Sigmoid colon (tissue), 7 donors: ENCODE measurements around the gene TMPRSS6. TPM values are rescaled to one million over a fixed set of nuclear protein-coding genes. Genes with fewer than 3 reads are reported as not detected.

ENCODE experiments used
- DNase-seq: peaks from one replicate; pipeline ENCODE4 v3.0.0-alpha.2; 2019
- H3K27ac ChIP-seq, 4 donors: fragments of 200-600 bp; sonication (generic); one replicate each; pipeline ENCODE4 v1.5.1; 2016 to 2019; ENCODE audit warnings: mild to moderate bottlenecking in 1 of 4
- H3K27me3 ChIP-seq, 3 donors: fragments of 200-600 bp; sonication (generic); one replicate each; pipeline ENCODE4 v1.5.1; 2019; ENCODE audit warnings: mild to moderate bottlenecking in 1 of 3
- H3K36me3 ChIP-seq, 4 donors: fragments of 200-600 bp; sonication (generic); one replicate each; pipeline ENCODE4 v1.5.1; 2016 to 2019
- H3K4me1 ChIP-seq, 4 donors: fragments of 200-600 bp; sonication (generic); one replicate each; pipeline ENCODE4 v1.5.1; 2017 to 2019
- H3K4me3 ChIP-seq, 4 donors: fragments of 200-600 bp; sonication (generic); one replicate each; pipeline ENCODE4 v1.5.1; 2017 to 2019; ENCODE audit warnings: mild to moderate bottlenecking in 2 of 4, moderate library complexity in 1 of 4
- H3K9me3 ChIP-seq, 4 donors: fragments of 200-600 bp in 3 of 4; sonication (generic) in 3 of 4; one replicate each; pipeline versions ENCODE4 v1.5.1 to v1.6.1; 2013 to 2019
- CTCF ChIP-seq, 4 experiments: fragments of 450-650 bp in 3 of 4; fragments of 200-600 bp in 1 of 4; IDR thresholded peaks; one replicate each; pipeline ENCODE4 v1.5.1; 2016 to 2019; ENCODE audit warnings: antibody characterized with exemption in 4 of 4, mild to moderate bottlenecking in 3 of 4, moderate library complexity in 2 of 4
- EP300 ChIP-seq, 4 donors: sonication (generic); formaldehyde crosslinking; IDR thresholded peaks; one replicate each; pipeline ENCODE4 v1.6.1; 2017; ENCODE audit warnings: antibody characterized with exemption in 4 of 4
- POLR2A ChIP-seq, 2 donors: fragments of 450-650 bp; IDR thresholded peaks; one replicate each; pipeline ENCODE4 v1.6.1; 2016; ENCODE audit warnings: antibody characterized with exemption in 2 of 2, mild to moderate bottlenecking in 2 of 2, moderate library complexity in 2 of 2
- POLR2AphosphoS5 ChIP-seq, 4 donors: sonication (generic); formaldehyde crosslinking; IDR thresholded peaks; one replicate each; pipeline ENCODE4 v1.6.1; 2017; ENCODE audit warnings: antibody characterized with exemption in 4 of 4
- WGBS, 2 donors: extraction: QIAGEN DNeasy Blood & Tissue Kit; methylation state at CpG; one replicate each; pipeline ENCODE4 v1.1.7; 2013; 5-methylcytosine and 5-hydroxymethylcytosine counted together
- intact Hi-C: fragments of 100-400 bp; cut with DNase I; formaldehyde crosslinking; loops from one replicate; pipeline ENCODE4 v1.15.1; 2023
- polyA plus RNA-seq, 3 donors: library from polyadenylated mRNA; stranded (reverse); fragments of 200-250 nt; gene quantifications; one replicate each; pipeline ENCODE4 v1.2.3, GENCODE V29; 2013
- total RNA-seq, 4 donors: library from RNA; depleted of rRNA; stranded (reverse); fragments of >200 nt; gene quantifications; one replicate each; pipeline ENCODE4 v1.1.0, GENCODE V29; 2016
- donor health status: healthy with polysubstance abuse.
- donor health status: Bipolar disorder and iron deficiency.
- donor health status: healthy.

TMPRSS6 gene
- total and polyA plus RNA-seq, 7 donors: 0.79 to 1.8 TPM; not detected in 5

GRCh38 chr22:37033605-37034430, 75.7 kb downstream of the TMPRSS6 start:
- intact Hi-C loops: no loop called here
- no peak for DNase-seq
- peaks cover 0 to 18% (median 4%) of the 10 kb centered on the region in 3 donors for H3K27me3 ChIP-seq
- no peaks in the 10 kb centered on the region for H3K4me1 ChIP-seq
- 67 to 84% methylated on average over 23 of the region's 23 CpGs for WGBS, 2 donors
- TF ChIP-seq EP300 (IDR thresholded peaks at IDR 0.05) (no peak), POLR2A (IDR thresholded peaks at IDR 0.05) (no peak), POLR2AphosphoS5 (IDR thresholded peaks at IDR 0.05) (no peak), CTCF (IDR thresholded peaks at IDR 0.05) (no peak)
- no peak overlapping the region for H3K27ac ChIP-seq
- peaks cover 0 to 13% (median 9%) of the 10 kb centered on the region in 4 donors for H3K36me3 ChIP-seq
- H3K4me3 ChIP-seq: no peak overlapping the region
- no peaks in the 10 kb centered on the region for H3K9me3 ChIP-seq

GRCh38 chr22:37032535-37033460, 76.7 kb downstream of the TMPRSS6 start:
- TF ChIP-seq POLR2A (IDR thresholded peaks at IDR 0.05) (no peak), EP300 (IDR thresholded peaks at IDR 0.05) (no peak), CTCF (IDR thresholded peaks at IDR 0.05) (no peak), POLR2AphosphoS5 (IDR thresholded peaks at IDR 0.05) (no peak)
- DNase-seq: no peak
- Histone ChIP-seq H3K4me1 (no peaks in the 10 kb centered on the region), H3K4me3 (no peak overlapping the region), H3K36me3 (peaks cover 0 to 22% (median 13%) of the 10 kb centered on the region in 4 donors), H3K27me3 (peaks cover 0 to 14% (median 2%) of the 10 kb centered on the region in 3 donors), H3K27ac (no peak overlapping the region), H3K9me3 (no peaks in the 10 kb centered on the region)
- intact Hi-C loops: no loop called here
- 14 to 63% methylated on average over 18 of the region's 18 CpGs for WGBS, 2 donors

- H3K9me3 ChIP-seq: no peaks in the 10 kb centered on the region
- TF ChIP-seq EP300 (IDR thresholded peaks at IDR 0.05) (no peak), POLR2AphosphoS5 (IDR thresholded peaks at IDR 0.05) (no peak), POLR2A (IDR thresholded peaks at IDR 0.05) (no peak), CTCF (IDR thresholded peaks at IDR 0.05) (no peak)
- no peaks in the 10 kb centered on the region for H3K4me1 ChIP-seq
- intact Hi-C loops: no loop called here
- DNase-seq: no peak
- H3K27ac ChIP-seq: no peak overlapping the region
- peaks cover 0 to 8% (median 0%) of the 10 kb centered on the region in 3 donors for H3K27me3 ChIP-seq
- WGBS, 2 donors: 16 to 53% methylated on average over 2 of the region's 2 CpGs
- H3K4me3 ChIP-seq: no peak overlapping the region
- H3K36me3 ChIP-seq: peaks cover 1 to 28% (median 19%) of the 10 kb centered on the region in 4 donors
Observed at GRCh38 chr22:37032134-37032534, 77.4 kb downstream of the TMPRSS6 start.

DNA sequence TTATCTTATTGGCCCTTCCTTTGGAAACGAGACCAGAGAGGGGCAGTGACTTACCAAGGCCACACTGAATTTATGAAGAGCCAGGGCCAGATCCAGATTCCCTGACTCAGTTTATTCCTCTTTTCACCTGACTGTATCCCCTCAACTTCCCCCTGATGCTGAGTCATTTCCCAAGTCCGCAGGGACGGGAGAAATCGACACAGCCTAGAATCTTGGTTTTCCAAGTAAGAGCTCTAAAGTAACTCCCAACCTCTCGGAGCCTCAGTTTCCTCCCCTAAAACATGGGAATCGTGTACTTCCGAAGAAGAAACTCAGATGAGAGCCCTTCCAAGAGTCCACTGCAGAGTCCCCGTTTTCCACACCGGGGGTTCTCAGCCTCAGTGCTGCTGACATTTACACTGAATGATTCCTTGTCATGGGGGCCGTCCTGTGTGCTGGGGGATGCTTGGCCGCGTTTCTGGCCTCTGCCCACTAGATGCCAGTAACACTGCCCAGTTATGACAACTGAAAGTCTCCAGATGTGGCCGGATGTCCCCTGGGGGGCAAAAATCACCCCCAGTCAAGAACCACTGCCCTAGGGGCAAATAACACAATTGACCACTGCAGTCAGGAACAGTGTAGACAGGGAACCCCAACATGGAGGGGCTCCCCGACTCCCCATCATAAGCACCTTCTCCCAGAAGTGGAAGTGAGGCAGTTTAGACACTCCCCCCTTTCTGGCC, 78.8 kb downstream of the TMPRSS6 start:
- no peaks in the 10 kb centered on the region for H3K4me1 ChIP-seq
- H3K36me3 ChIP-seq: peaks cover 4 to 42% (median 27%) of the 10 kb centered on the region in 4 donors
- no peak for DNase-seq
- H3K27me3 ChIP-seq: no peaks in the 10 kb centered on the region
- H3K4me3 ChIP-seq: no peak overlapping the region
- 77 to 82% methylated on average over 14 of the region's 14 CpGs for WGBS, 2 donors
- H3K27ac ChIP-seq: no peak overlapping the region
- TF ChIP-seq POLR2A (IDR thresholded peaks at IDR 0.05): no peak
- TF ChIP-seq EP300 (IDR thresholded peaks at IDR 0.05): no peak
- TF ChIP-seq CTCF (IDR thresholded peaks at IDR 0.05): no peak
- no peak for TF ChIP-seq POLR2AphosphoS5 (IDR thresholded peaks at IDR 0.05)
- no peaks in the 10 kb centered on the region for H3K9me3 ChIP-seq
- intact Hi-C loops: no loop called here
